ENCODE results near the gene AFF4.

Gene AFF4

GRCh38 chr5:132943362-132944022 lies 19.9 kb downstream of the AFF4 start:
- Mint-ChIP-seq H3K4me3 (no peak overlapping the region), H3K27ac (peak overlapping the region; percentile 8), H3K9me3 (peaks cover 13% of the 10 kb centered on the region), H3K27me3 (ENCODE audit: low read depth, poor library complexity) (no peaks in the 10 kb centered on the region), H3K4me1 (no peaks in the 10 kb centered on the region), H3K36me3 (ENCODE audit: low read depth) (peaks cover 54% of the 10 kb centered on the region)
- no peak for DNase-seq
- TF ChIP-seq, protein P1, sequence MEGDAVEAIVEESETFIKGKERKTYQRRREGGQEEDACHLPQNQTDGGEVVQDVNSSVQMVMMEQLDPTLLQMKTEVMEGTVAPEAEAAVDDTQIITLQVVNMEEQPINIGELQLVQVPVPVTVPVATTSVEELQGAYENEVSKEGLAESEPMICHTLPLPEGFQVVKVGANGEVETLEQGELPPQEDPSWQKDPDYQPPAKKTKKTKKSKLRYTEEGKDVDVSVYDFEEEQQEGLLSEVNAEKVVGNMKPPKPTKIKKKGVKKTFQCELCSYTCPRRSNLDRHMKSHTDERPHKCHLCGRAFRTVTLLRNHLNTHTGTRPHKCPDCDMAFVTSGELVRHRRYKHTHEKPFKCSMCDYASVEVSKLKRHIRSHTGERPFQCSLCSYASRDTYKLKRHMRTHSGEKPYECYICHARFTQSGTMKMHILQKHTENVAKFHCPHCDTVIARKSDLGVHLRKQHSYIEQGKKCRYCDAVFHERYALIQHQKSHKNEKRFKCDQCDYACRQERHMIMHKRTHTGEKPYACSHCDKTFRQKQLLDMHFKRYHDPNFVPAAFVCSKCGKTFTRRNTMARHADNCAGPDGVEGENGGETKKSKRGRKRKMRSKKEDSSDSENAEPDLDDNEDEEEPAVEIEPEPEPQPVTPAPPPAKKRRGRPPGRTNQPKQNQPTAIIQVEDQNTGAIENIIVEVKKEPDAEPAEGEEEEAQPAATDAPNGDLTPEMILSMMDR (IDR thresholded peaks at IDR 0.05): no peak

DNA sequence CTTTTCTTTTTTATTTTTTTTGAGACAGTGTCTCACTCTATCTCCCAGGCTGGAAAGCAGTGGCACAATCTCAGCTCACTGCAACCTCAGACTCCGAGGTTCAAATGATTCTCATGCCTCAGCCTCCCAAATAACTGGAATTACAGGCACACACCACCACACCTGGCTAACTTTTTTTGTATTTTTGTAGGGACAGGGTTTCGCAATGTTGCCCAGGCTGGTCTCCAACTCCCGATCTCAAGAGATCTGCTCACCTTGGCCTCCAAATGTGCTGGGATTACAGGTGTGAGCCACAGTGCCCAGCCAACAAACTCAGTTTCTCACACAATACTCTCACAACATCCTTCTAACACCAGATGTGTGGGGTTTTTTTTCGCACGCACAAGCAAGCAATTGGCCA lies 22.1 kb downstream of the AFF4 start:
- Mint-ChIP-seq H3K27me3 (ENCODE audit: low read depth, poor library complexity) (no peaks in the 10 kb centered on the region), H3K27ac (no peak overlapping the region), H3K4me1 (no peaks in the 10 kb centered on the region), H3K9me3 (peaks cover 1% of the 10 kb centered on the region), H3K4me3 (no peak overlapping the region), H3K36me3 (ENCODE audit: low read depth) (peaks cover 52% of the 10 kb centered on the region)
- TF ChIP-seq, protein P1 (IDR thresholded peaks at IDR 0.05): no peak
- no peak for DNase-seq

DNA sequence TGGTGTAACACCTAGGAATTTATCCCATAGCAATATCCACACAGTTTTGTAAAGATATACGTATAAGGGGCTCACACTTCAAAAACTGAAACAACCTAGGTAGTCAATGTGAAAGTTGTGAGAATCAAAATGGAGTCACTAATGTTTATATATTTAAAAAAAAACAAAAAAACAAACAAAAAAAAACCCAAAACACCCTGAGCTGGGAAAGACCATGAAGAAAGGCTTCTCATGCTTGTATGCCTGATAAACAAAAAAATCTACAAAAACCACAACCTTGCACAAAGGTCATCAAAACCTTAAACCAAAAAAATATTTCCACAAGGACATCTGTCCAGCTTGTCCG lies 35.4 kb downstream of the AFF4 start:
- DNase-seq: no peak
- H3K4me3 Mint-ChIP-seq: no peak overlapping the region

DNA sequence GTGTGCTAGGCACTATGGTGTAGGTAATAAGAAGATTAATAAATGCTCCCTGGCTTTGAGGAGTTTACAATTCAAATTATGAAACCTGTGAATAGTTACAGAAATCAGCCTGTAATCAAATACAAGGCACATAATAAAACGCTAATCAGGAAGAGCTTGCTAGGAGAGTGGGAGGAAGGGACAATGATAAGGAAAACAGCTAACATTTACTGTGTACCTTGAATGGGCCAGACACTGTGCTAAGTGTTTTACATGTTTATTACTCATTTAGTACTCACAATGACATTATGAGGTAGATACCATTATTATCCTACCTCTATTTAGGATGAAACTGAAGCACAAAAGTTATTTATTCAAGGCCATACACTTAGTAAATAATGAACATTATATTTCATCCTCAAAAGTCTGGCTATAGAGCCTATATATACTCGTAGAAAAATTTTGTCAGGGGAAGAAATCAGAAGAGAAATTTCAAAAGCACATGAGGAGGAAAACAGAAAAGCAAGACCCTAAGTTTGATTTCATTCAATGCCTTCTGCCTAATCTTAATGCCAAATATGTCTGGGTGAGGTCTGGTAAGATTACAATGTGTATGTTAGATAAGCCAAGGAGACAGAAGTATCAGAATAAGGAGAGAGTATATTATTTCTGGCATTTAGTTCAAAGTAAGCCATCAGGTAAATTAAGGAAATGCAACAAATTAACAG lies 35.9 kb downstream of the AFF4 start:
- Mint-ChIP-seq H3K4me3 (no peak overlapping the region), H3K9me3 (no peaks in the 10 kb centered on the region), H3K36me3 (ENCODE audit: low read depth) (peaks cover 82% of the 10 kb centered on the region), H3K27me3 (ENCODE audit: low read depth, poor library complexity) (no peaks in the 10 kb centered on the region), H3K27ac (no peak overlapping the region), H3K4me1 (no peaks in the 10 kb centered on the region)
- DNase-seq: no peak
- TF ChIP-seq, protein P1 (IDR thresholded peaks at IDR 0.05): no peak

More for the DNA sequence above, 35.4 kb downstream of the AFF4 start:
- Mint-ChIP-seq H3K36me3 (ENCODE audit: low read depth) (peaks cover 86% of the 10 kb centered on the region), H3K27me3 (ENCODE audit: low read depth, poor library complexity) (no peaks in the 10 kb centered on the region), H3K27ac (no peak overlapping the region), H3K9me3 (no peaks in the 10 kb centered on the region), H3K4me1 (no peaks in the 10 kb centered on the region)
- TF ChIP-seq, protein P1 (IDR thresholded peaks at IDR 0.05): no peak

- no peak overlapping the region for H3K4me3 Mint-ChIP-seq
- no peaks in the 10 kb centered on the region for H3K9me3 Mint-ChIP-seq
- no peaks in the 10 kb centered on the region for H3K4me1 Mint-ChIP-seq
- H3K27ac Mint-ChIP-seq: no peak overlapping the region
- H3K36me3 Mint-ChIP-seq (ENCODE audit: low read depth): peaks cover 83% of the 10 kb centered on the region
- TF ChIP-seq, protein P1 (IDR thresholded peaks at IDR 0.05): no peak
- no peaks in the 10 kb centered on the region for H3K27me3 Mint-ChIP-seq (ENCODE audit: low read depth, poor library complexity)
- no peak for DNase-seq
Observed at GRCh38 chr5:132926437-132926836, 37.0 kb downstream of the AFF4 start.

DNA sequence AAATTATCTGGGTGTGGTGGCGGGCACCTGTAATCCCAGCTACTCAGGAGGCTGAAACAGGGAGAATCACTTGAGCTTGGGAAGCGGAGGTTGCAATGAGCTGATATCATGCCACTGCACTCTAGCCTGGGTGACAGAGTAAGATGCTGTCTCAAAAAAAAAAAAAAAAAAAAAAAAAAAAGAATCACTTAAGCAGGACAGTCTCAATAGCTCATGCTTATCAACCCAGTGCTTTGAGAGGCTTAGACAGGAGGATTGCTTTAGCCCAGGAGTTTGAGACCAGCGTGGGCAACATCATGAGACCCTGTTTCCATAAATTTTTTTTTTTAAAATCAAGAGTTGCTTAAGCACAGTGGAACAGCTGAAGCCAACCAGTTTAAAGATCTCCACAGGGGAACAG lies 47.3 kb downstream of the AFF4 start:
- H3K4me1 Mint-ChIP-seq: no peaks in the 10 kb centered on the region
- H3K9me3 Mint-ChIP-seq: no peaks in the 10 kb centered on the region
- no peaks in the 10 kb centered on the region for H3K27me3 Mint-ChIP-seq (ENCODE audit: low read depth, poor library complexity)
- TF ChIP-seq, protein P1 (IDR thresholded peaks at IDR 0.05): no peak
- H3K36me3 Mint-ChIP-seq (ENCODE audit: low read depth): peaks cover 71% of the 10 kb centered on the region
- H3K4me3 Mint-ChIP-seq: no peak overlapping the region
- no peak overlapping the region for H3K27ac Mint-ChIP-seq
- no peak for DNase-seq
